GM19463 (cell line): Measurements from ENCODE around the gene EPX.

Experiments
- ATAC-seq: cut with Tn5 transposase; IDR thresholded peaks from one replicate; pipeline ENCODE4 v1.9.1; 2021; ENCODE audit warnings: mild to moderate bottlenecking, moderate library complexity; ENCODE audit not compliant: unreplicated experiment

The EPX gene

DNA sequence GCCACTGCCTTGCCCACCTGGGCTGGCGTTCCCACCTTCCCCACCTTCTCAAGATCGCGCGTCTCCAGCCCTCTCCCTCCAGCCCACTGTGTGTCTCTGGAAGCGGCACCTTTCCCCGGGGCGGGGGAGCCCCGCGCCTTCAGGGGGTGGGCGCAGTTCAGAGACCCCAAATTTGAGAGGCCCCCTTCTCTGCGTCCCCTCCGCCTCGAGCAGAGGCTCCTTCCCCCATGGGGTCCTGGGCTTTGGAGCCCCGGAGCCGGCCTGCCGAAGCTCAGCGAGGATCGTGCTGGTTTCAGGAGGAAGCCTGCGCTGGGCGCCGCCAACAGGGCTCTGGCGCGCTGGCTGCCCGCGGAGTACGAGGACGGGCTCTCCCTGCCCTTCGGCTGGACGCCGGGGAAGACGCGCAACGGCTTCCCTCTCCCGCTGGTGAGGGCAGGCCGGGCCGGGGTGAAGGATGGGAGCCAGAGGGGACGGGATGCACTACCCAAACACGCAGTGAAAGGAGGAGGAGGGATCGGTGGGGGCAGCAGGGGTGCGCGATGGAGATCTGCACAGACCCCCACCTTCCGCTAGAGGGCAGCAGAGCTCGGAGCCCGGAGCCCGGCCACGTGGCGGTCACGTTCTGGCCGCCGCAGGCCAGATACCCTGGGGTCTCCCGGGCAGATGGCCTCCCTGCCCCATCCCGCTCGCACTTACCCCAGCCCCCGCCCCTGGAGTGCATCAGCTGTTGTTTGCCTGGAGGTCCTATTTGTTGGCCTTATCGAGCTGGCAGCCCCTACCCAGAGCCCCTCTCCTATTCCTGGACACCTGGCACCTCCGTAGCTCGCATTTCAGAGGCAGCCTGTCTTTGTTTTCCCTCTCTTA lies 57.0 kb downstream of the EPX start:
- ATAC-seq = no peak

DNA sequence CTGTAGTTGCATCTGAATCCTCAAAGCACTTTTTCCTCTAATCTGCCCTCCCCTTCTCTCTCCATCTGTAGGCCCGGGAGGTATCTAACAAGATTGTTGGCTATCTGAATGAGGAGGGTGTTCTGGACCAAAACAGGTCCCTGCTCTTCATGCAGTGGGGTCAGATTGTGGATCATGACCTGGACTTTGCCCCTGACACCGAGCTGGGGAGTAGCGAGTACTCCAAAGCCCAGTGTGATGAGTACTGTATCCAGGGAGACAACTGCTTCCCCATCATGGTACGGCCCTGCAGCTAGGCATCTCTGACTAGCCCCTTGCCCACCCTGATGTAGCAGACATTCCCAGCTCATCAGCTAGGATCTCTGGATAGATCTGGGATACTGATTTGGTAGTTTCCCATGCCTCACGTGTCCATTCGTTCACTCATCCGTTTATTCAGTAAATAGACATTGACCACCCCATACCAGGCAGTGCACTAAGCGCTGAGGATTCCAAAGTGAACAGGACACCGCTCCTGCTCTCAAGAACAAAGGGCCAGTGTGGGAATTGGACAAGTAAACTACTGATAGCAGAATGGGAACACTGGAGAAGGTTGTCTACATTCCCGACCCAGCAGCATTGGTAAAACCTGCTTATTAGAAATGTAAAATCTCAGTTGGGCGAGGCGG lies 58.0 kb downstream of the EPX start:
- ATAC-seq = no peak

DNA sequence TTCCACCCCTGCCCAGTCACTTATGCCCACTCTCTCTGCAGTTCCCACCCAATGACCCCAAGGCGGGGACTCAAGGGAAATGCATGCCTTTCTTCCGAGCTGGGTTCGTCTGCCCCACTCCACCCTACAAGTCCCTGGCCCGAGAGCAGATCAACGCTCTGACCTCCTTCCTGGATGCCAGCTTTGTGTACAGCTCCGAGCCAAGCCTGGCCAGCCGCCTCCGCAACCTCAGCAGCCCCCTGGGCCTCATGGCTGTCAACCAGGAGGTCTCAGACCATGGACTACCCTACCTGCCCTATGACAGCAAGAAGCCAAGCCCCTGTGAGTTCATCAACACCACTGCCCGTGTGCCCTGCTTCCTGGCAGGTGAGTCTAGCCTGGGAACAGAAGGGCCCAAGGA lies 59.6 kb downstream of the EPX start:
- ATAC-seq = no peak

- ATAC-seq = no peak
Measured at GRCh38 chr17:58253082-58253481, 60.6 kb downstream of the EPX start.
